NCI-H1694 treated with DMSO at 0.1 percent for 48 hours (cell line): Measurements from ENCODE around the gene RNU6-1.

Experiments
- DNase-seq: peaks from one replicate; lab custom pipeline; 2025; lab: John Stamatoyannopoulos, UW

Gene RNU6-1

DNA sequence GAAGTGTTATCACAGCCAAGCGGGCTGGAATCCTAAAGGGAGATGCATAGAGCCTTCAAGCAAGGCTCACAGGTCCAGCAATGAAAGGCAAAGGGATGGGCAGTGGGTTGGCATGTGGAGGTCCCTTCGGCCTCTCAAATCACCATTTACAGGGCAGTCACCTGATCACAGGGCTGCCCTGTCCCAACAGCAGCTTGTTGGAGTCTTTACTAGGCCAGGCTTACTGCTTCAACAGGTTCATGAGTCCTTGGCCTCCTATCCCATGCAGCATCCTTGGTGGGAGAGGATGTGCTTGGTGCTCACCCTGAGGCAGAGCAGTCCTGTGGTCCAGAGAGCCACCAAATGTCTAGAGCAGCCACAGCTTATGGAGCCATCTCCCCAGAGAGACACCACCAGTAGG is 38.7 kb downstream of the RNU6-1 start:
- no peak for DNase-seq

- DNase-seq, result no peak
These were observed 40.0 kb downstream of the RNU6-1 start for GRCh38 chr15:67799801-67800205.

GRCh38 chr15:67796196-67797127 is 43.4 kb downstream of the RNU6-1 start:
- DNase-seq, result no peak

DNA sequence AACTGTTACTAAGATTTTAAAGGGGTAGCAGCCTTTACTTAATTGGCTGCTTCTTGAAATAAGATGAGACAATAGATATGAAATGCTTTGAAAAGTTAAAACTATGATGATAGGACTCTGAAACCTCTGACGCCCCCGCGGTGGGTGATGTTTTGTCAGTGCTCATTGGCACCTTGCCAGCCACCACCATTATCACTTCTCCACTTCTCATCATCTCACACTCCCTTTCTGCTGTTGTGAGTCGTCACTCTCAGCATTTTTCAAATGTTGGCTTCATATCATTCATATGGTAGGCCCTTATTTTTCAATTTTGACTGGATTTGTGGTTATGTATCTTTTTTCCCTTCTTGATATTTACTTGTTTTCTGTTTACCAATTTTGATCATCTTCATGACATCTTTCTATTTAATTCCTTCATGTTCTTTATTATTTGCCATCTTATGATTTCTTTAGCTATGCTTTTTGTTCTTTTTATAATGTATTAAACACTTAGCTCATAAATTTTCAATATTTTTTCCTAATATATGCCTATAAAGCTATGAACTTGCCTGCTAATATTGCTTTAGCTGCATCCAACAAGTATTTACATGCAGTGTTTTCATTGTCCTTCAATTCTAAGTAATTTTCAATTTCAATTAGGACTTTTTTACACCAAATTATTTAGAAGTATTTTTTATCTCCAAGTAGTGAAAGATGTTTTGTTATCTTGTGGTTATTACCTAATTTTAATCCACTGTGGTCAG is 44.8 kb downstream of the RNU6-1 start:
- no peak for DNase-seq

GRCh38 chr15:67792250-67792942 is 47.4 kb downstream of the RNU6-1 start:
- no peak for DNase-seq

DNA sequence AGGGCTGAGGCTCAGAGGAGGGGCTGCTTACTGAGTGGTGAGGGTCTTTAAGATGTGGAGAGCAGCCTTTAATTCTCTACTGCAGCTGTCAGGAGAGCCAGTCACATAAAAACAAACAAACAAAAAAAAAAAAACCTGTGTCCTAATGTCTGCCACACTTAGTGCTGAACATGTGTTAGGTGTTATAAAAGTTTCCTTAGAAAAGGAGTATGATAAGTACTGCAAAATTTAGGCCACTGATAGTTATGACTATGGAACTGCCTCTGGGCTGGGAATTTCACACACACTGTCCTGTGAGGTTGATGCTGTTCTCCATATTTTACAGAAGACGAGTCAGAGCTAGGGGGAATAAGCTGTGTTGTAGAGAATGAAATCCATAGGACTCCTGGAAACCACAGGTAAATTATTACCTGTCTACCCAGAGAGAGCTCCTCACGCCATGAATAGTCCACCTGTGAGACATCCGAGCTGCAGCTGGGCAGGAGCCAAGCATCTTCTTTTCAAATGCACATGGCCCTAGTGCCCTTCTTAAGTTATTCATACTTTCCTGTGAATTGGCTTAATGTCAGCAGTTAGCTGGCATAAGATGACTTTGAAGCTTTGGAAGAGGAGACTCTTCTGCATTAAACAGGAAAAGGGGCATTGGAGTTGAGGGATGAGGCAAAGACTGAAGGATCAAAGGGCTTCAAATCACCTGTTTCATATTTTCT is 49.1 kb downstream of the RNU6-1 start:
- DNase-seq, result no peak
